Adipose tissue (tissue), 3 donors: ENCODE data around the gene ZC3H13. TPM values are rescaled to one million over a fixed set of nuclear protein-coding genes. Genes with fewer than 3 reads are reported as not detected.

ENCODE experiments used
- H3K27ac ChIP-seq: one replicate; pipeline ENCODE4 v1.5.1; 2013; ENCODE audit warnings: low read depth, low read length
- WGBS, 3 donors: extraction: QIAGEN DNeasy Blood & Tissue Kit; methylation state at CpG; one replicate each; pipeline ENCODE4 v1.1.7; 2013; 5-methylcytosine and 5-hydroxymethylcytosine counted together
- polyA plus RNA-seq, 3 donors: library from polyadenylated mRNA; stranded (reverse); fragments of 200-250 nt; gene quantifications; one replicate each; pipeline ENCODE4 v1.2.3, GENCODE V29; 2013
- donor health status: healthy with polysubstance abuse.
- donor health status: Bipolar disorder and iron deficiency.
- donor health status: healthy.

The ZC3H13 gene
- polyA plus RNA-seq, 3 donors = 5.3 to 23.7 (median 12.7) TPM

DNA sequence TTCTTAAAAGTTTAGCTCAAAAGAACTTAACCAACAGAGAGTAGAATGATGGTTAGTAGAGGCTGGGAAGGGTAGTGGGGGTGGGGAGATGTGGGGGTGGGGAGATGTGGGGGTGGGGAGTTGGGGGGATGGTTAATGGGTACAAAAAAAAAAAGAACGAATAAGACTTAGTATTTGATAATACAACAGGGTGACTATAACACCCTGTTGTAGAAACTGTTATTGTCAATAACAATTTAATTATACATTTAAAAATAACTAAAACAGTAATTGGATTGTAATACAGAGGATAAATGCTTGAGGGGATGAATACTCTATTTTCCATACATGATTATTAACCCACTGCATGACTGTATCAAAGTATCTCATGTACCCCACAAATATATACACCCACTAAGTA is 91.1 kb downstream of the ZC3H13 start:
- WGBS, 3 donors = 67 to 94% (median 89%) methylated on average over 1 of the region's 1 CpG
- no peak overlapping the region for H3K27ac ChIP-seq

GRCh38 chr13:45954836-45955800 is 97.4 kb downstream of the ZC3H13 start:
- no peak overlapping the region for H3K27ac ChIP-seq
- WGBS, 3 donors = 78 to 89% (median 86%) methylated on average over 3 of the region's 3 CpGs

- 93 to 96% (median 95%) methylated on average over 3 of the region's 3 CpGs for WGBS, 3 donors
- no peak overlapping the region for H3K27ac ChIP-seq
Measured at GRCh38 chr13:45953082-45953481, 99.5 kb downstream of the ZC3H13 start.

- H3K27ac ChIP-seq = no peak overlapping the region
- WGBS, 3 donors = 93 to 96% (median 95%) methylated on average over 3 of the region's 3 CpGs
Measured at GRCh38 chr13:45951724-45952123, 100.8 kb downstream of the ZC3H13 start.

GRCh38 chr13:45951166-45951565 is 101.4 kb downstream of the ZC3H13 start:
- H3K27ac ChIP-seq = no peak overlapping the region

DNA sequence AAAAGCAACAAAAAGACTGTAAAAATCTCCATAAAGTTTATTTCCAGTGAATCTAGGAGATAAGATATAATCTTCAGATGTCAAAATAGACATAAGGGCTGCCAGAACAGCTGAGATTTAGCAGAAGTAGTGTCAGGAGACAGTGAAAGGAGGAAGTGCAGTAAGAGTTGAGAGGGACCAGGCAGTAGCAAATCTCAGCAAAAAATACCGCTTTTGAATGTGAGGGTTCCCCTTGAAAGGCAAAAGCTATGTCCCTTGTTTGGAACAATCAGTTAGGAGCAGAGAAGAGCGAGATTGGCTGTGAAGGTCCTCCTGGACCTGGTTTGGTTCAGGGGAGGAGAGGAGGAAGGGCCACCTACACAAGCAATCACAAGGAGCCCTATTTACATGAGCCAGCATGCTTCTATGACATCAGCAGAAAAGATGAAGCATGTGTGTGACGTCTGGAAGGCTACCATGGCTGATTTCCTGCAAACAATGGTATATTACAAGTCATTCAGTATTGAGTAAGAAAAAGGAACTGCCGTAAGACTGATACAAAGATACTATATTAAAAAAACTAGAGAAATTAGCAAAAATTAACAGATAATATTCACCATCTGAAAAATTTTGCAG is 102.1 kb downstream of the ZC3H13 start:
- no peak overlapping the region for H3K27ac ChIP-seq
- 59 to 79% (median 64%) methylated on average over 4 of the region's 4 CpGs for WGBS, 3 donors

DNA sequence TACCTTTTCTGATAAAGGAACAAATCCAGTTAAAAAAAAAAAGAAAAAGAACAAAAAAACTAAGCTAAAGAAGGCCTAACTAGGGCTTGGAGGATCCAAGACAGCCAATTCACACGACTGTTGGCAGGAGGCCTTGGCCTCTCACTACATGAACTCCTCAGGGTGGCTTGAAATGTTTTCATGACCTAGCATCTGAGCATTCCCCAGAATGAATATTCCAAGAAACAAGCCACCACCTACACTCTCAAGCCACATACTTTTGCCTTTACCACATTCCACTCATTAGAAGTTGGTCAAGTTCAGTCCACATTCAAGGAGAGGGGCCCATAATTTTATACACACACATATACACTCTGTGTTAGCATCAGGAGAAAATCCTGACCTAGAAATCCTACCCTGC is 103.4 kb downstream of the ZC3H13 start:
- no peak overlapping the region for H3K27ac ChIP-seq
- WGBS, 3 donors = 24 to 77% (median 65%) methylated on average over 1 of the region's 1 CpG

DNA sequence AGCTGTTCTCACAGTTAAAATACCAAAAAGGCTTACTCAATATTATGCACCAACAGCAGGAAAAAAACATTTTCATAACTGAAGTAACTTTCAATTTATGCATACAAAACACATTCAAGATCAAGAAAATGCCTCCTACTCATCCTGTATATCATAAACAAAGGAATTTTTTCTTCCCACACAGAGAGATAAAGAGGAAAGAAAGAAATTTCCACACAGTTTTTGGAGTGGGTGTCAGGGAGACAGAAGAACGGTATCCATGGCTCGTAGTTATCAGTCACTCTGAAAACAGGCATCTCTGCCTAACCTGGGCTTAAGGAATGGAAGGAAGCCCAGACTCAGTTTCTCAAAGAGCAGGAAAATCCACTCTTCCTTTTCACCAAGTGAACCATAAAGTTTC is 108.6 kb downstream of the ZC3H13 start:
- WGBS, 3 donors = 63 to 73% (median 68%) methylated on average over 2 of the region's 2 CpGs
- no peak overlapping the region for H3K27ac ChIP-seq

DNA sequence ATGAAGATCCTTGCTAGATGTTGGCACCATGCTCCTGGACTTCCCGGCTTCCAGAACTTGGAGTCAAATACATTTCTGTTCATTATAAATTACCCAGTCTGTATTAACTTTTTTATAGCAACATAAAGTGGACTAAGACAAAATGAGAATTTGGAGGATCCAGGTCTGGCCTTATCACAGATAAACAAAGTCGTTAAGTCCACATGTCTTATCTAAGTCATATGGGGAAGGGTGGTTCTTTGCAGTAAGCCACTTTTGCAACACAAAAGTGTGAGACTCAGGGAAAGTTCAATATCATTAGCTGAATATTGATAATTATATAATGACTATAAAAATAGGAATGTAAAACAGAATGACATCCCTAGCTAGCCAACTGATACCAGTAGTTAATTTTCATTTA is 109.4 kb downstream of the ZC3H13 start:
- 59 to 70% (median 69%) methylated on average over 2 of the region's 2 CpGs for WGBS, 3 donors
- H3K27ac ChIP-seq = no peak overlapping the region

- H3K27ac ChIP-seq = no peak overlapping the region
- WGBS, 3 donors = 58 to 78% (median 65%) methylated on average over 1 of the region's 1 CpG
Measured at GRCh38 chr13:45941261-45941660, 111.3 kb downstream of the ZC3H13 start.

GRCh38 chr13:45940061-45940460 is 112.5 kb downstream of the ZC3H13 start:
- WGBS, 3 donors = 82 to 94% (median 88%) methylated on average over 2 of the region's 2 CpGs
- no peak overlapping the region for H3K27ac ChIP-seq

DNA sequence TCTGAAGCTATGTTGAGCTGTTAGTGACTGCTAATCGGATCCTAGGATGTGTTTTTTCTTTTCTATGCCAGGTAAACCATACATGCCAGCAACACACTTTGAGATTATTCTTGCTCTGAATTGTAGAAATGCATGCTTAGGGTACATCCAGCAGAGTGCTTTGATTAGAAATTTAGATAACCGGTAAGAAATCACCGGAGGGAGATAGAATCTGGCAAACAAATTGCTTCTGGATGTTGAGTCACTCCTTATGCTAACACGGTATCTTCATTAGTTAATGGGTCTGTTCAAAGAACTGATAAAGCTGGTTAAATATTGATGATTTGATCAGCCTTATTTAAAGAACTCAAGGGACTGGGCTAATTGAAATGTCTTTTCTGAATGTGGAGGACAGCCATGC is 115.9 kb downstream of the ZC3H13 start:
- 17 to 55% (median 48%) methylated on average over 4 of the region's 4 CpGs for WGBS, 3 donors
- no peak overlapping the region for H3K27ac ChIP-seq

DNA sequence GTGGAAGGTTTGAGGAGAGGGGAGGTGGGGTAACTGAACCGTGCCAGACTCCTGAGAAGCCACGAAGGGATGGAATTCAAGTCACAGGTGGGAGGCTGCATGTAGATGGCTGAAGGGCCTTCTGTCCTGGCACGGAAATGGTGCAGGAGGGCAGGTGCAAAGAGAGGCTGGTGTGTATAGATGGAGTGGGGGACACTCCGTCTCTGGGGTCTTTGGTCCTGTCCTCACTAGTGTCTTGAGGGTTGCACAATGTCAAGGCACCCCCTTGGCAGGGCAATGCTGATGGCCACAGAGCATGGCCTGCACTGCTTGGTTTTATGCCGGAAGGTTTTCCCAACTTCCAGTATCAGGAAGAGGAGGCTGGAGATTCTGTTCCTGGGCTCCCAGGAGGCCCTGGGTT is 118.3 kb downstream of the ZC3H13 start:
- H3K27ac ChIP-seq = no peak overlapping the region
- WGBS, 3 donors = 82 to 94% (median 86%) methylated on average over 5 of the region's 5 CpGs

GRCh38 chr13:45933203-45933908 is 119.2 kb downstream of the ZC3H13 start:
- H3K27ac ChIP-seq = no peak overlapping the region

GRCh38 chr13:45932676-45933075 is 119.9 kb downstream of the ZC3H13 start:
- WGBS, 3 donors = 38 to 51% (median 45%) methylated on average over 3 of the region's 3 CpGs
- no peak overlapping the region for H3K27ac ChIP-seq

More at GRCh38 chr13:45933203-45933908, 119.2 kb downstream of the ZC3H13 start:
- WGBS, 3 donors = 69 to 71% (median 71%) methylated on average over 18 of the region's 18 CpGs

- 46 to 79% (median 60%) methylated on average over 5 of the region's 5 CpGs for WGBS, 3 donors
- no peak overlapping the region for H3K27ac ChIP-seq
Measured at GRCh38 chr13:45932172-45932571, 120.4 kb downstream of the ZC3H13 start.

- 86 to 92% (median 91%) methylated on average over 3 of the region's 3 CpGs for WGBS, 3 donors
- no peak overlapping the region for H3K27ac ChIP-seq
Measured at GRCh38 chr13:45931211-45931610, 121.3 kb downstream of the ZC3H13 start.

DNA sequence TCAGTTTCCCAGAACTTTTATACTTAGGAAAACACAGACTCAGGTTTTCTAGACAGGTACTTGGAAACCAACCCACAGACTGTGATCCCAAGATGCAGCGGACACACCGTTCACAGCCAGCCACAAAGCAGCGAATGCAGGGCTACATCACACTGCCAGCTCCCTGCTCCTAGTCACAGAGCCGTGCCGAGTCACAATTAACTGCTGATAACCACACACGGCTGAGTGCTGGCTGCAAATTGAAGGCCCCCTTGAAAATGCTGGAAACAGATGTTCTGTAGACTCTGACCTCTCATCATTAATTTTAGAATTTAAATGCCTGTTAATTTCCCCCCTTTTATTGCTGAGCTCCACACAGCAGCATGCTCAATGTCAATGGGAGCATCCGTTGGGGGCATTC is 122.4 kb downstream of the ZC3H13 start:
- WGBS, 3 donors = 67 to 78% (median 70%) methylated on average over 7 of the region's 7 CpGs
- H3K27ac ChIP-seq = no peak overlapping the region

GRCh38 chr13:45928843-45929242 is 123.7 kb downstream of the ZC3H13 start:
- WGBS, 3 donors = 24 to 46% (median 45%) methylated on average over 2 of the region's 2 CpGs

More at GRCh38 chr13:45928843-45929242, 123.7 kb downstream of the ZC3H13 start:
- no peak overlapping the region for H3K27ac ChIP-seq
